ENCODE measurements around the gene AP5B1.

GRCh38 chr11:65821107-65821506 is 40.3 kb upstream of the AP5B1 start:
- TF ChIP-seq CTCF (IDR thresholded peaks at IDR 0.05 in 2 of 3, conservative IDR thresholded peaks at IDR 0.05 in 1 of 3; ENCODE audit: borderline replicate concordance in 1 of 3, insufficient read depth in 1 of 3, low read depth in 2 of 3, low read length in 2 of 3) (no peak), REST (IDR thresholded peaks at IDR 0.05; ENCODE audit: low read depth) (no peak), TCF7L2 (IDR thresholded peaks at IDR 0.05; ENCODE audit: borderline replicate concordance, extremely low read depth, insufficient read depth, insufficient read length) (no peak), POLR2AphosphoS5 (IDR thresholded peaks at IDR 0.05; ENCODE audit: low read depth, low read length) (no peak), RAD21 (IDR thresholded peaks at IDR 0.05; ENCODE audit: low read depth) (no peak), POLR2A (IDR thresholded peaks at IDR 0.05; ENCODE audit: borderline replicate concordance, extremely low read depth, insufficient read depth, insufficient read length) (no peak), JUND (IDR thresholded peaks at IDR 0.05) (no peak), ATF3 (IDR thresholded peaks at IDR 0.05) (no peak), EZH2 (IDR thresholded peaks at IDR 0.05) (no peak), ZFX (IDR thresholded peaks at IDR 0.05) (no peak), YY1 (IDR thresholded peaks at IDR 0.05; ENCODE audit: extremely low read depth, insufficient replicate concordance, low read depth, low read length) (no peak)

All from HCT116 (cell line).